ENCODE results near the gene PNPLA7.
"Not testable (repeated sequence)": the region's sequence is repeated elsewhere in the genome, so short reads cannot be mapped to it uniquely, and the experiment has no call there.

Gene PNPLA7

DNA sequence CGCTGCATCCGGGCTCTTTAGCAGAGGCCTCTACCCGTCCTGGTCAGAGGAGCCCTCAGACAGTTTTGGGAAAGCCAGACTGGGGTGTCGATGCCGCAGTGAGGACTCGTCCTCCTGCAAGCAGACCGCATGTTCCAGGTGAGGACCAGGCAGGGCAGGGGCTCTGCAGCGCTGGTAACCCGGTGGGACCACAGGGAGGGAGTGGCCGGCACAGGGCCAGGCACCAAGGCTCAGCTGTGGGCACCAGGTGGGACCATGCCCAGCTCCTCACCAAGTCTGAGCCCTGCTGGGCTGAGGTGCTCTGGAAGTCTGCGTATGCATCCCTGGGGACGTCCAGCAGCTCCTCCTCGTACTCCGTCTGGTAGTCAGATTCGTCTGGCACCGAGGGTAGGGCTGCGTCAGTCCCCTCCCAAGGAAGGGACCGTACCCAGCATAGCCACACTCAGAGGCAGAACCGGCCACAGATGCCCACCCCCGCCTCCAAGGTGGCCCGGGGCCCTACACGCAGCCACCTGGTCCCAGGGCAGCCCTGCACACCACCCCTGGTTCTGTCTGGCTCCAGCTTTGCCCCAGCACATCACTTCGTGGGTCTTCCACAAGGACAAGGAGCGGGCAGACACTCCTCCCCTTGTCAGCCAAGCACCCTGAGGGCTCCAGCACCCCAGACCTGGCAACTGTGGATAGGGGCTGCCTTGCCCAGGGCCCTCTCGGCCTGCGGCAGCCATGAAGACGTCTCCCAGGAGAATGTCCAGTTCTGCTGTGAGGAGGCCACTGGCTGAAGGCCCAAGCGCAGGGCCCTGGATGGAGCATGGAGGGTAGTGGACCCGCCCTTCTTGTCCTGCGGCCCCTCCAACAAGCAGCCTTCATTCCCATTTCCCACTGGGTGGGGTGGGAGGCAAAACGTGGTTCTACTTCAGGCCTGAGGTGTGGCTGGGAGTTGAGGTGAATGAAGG lies 89.6 kb downstream of the PNPLA7 start:
- no peak for DNase-seq (ENCODE audit: low spot score)

DNA sequence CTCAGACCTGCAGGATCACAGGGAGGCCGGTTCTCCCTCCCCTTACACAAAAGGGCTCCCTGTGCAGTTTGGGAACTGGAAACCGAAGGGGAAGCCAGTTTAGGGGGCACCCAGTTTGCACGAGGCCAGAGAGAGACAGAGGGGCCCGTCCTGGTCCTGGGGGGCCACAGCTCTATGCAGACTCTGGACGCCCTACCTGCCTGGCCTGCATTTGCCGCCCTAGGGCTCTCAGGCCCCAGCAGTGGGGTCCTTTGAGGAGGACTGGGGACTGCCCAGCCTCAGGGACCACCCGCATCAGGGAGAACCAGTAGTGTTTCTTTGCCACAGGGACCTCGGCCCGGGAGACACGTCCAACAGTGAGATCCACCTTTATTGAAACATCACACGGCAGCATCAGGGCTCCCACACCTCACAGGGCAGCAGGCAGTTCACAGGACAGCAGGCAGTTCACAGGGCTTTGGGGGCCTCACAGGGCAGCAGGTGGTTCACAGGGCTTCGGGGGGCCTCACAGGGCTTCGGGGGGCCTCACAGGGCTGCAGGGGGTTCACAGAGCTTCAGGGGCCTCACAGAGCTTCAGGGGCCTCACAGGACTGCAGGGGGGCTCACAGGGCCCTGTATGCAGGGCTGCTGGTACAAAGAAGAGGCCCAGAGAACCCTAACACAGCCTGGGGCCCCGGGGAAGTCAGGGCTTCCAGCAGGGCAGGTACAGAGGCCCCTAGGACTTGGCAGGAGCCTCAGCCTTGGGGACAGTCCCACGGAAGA lies 90.4 kb downstream of the PNPLA7 start:
- DNase-seq (ENCODE audit: low spot score): no peak

DNA sequence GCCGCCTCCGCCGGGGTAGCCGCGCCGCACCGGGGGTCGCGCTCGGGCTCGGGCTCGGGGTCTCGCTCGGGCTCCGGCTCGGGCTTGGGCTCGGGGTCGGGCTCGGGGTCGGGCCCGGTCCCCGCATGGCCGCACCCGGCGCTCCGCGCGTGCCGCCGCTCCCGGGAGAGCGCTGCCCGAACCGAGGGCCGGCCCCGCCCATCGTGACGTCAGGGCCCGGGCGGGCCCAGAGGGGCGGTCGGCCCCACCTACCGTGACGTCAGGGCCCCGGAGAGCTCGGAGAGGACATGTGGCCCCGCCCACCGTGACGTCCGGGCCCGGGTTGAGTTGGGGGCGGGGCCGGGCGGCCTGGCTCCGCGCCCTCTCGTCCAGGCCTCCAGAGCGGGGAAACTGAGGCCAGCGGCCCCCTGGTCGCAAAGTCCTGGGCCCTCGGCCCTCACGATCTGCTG lies 91.0 kb downstream of the PNPLA7 start, which contains the start of gene NSMF:
Gene NSMF (minus strand): TSS at position 183 of the 449 bp plus-strand sequence. CDS start 232 bp downstream, outside the sequence.
- peak; percentile 96 for DNase-seq (ENCODE audit: low spot score)

DNA sequence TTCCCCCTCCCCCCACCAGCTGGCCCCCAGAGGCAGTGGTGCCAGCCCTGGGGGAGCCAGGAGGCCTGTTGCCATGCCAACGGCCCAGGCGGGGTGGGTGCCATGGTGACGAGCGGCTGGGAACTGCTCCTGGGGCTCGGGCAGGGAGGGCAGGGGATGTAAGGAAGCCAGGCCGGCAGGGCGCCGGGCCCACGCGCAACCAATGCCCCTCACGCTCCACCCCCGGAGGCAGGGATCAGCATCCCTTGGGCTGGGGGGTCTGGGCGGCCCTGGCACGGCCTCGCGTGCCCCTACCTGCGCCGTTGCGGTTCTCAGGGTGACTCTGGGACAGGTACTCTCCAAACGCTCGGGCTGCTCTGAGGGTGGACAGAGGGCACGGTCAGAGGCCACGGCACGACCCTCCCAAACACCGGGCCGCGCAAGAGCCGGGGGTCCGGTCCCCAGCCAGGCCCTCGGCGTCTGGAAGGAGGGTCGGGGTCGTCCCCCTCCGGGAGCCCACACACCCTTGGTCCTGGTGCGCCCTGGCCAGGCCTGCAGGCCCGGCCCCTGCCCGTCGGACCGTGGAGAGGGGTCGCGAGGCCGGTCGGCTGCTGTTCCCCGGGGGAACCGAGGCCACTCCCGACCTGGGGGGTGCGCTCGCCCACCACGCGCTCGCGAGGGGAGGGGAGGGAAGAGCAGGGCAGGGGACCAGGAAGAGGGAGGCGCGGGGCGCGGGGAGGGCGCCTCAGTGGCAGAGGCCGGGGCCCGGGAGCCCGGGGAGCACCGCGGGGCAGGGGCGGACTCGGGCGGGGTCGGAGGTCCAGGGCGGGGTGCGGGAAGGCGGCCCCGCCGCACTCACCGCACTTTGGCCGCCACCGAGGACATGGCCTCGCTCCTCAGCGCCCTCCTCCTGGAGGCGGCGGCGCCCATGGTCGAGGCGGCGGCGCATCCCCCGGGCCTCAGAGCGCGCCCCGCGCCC lies 91.7 kb downstream of the PNPLA7 start:
- peak; percentile 49 for DNase-seq (ENCODE audit: low spot score)

DNA sequence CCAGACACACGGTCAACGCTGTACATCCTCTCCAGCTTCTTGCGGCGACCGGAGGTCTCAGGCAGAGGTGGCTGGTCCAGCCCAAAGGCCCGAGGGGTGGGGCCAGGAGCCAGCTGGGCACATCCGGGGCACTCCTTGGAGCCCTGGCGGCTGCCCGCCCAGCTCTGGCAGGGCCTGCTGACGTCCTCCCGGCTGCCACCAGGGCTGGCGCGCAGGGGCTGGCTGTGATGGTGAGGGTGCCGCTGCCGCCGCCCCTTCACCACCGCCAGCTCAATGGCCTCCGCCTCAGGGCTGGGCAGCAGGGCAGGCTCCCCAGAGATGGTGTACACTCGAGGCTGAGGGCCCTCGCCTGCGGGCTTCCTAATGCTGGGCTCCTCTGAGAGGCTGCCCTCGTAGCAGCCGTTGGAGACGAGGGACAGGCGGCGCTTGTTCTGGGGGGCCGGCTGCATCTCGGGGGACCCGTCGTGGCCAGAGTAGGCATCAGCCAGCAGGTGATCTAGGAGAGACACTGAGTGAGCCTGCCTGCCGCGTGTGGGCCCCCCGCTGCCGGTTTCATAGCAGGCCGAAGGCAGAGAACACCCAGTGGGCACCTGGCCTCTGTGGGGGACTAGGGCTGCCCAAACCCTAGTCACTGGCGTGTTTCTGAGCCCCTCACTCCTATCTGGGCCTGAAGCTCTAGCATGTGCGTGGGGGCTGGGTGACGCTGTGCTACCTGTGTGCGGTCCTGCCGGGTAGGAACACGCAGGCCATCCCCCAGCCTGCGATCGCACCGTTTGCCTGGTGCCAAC lies 92.6 kb downstream of the PNPLA7 start:
- DNase-seq (ENCODE audit: low spot score): no peak

DNA sequence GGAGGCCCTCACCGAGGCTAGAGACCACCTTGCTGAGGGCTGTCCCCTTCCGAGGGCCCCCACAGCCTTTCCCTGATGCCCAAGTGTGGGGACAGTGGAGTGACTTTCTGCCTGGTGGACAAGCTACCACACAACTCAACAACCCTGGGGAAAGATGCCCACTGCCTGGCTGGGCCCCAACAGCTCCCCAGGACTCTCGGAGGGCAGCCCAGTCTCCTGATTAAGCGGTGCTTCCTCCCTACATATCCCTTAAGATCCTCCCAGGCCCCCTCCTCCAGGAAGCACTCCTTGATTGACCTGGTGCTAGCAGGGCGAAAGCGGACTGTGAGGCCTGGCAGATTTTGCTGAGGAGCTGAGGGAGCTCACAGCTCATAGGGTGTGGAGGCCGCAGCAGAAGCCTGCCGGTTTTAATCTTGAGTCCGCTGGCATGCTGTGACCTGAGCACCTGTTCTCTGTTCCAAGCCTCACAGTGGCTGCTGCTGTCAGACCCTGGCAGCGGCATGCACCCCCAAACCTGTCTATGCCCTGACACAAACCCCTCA lies 93.3 kb downstream of the PNPLA7 start:
- DNase-seq (ENCODE audit: low spot score): no peak

DNA sequence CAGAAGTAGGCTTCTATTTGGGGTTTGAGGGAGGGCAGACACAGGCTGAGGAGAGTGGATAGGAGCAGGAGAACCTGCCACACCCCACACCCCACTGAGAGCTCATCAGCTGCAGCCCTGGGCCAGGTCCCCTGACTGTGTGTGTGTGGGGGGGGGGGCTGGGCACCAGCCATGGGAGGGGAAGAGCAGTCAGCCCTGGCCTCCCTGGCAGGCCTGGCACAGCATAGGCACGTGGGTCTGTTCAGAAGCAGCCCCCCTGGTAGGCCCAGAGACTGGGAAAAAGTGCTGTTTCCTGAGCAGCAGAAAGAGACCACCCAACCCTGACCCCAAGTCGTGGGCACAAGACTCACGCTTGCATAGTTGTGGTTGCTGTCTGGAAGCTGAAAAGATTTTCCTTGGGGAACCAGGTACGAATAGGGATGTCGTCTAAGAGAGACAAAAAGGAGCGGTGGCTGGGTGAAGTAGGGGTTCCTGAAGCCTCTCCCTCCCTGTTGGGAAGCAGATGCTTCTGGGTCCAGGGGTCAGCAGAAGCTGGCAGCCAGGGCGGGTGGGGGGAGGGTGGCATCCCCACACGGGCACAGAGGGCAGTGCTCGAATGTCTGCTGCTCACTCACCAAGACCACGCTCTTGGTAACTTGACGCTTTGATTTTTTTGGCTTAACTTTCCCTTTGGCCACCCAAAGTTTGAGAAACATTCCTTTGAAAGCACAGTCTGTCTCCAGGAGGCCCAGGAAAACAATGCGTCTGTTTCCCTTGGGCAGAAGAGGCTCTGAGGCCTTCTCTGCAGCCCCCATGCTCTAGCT lies 93.9 kb downstream of the PNPLA7 start:
- DNase-seq (ENCODE audit: low spot score): no peak

DNA sequence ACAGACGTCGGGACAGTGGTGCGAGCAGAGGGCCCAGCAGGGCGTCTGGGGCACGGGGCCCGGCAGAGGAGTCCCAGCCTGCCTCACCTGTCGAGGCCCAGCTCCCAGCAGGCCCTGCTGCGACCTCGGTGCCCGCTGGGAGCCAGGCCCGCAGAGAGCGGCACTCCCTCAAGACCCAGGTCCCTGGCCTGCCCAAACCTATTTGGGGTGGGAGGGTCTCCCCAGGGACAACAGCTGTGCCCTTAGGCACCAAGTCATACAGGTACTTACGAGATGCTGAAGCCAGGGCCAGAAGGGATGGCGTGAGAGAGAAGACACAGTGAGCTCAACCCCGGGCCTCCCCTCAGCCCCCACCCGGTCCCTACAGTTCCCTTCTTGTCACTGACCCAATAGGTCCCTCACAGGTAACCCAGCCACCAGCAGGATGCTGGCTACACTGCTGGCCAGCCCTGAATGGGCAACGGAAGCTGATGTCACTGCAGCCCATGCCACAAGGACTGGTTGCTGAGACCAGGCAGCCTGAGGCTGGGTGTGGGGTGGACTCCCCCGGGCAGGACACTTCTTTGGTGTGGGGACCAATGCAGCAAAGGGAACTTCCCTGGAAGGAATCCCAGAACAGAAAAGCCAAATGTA lies 94.7 kb downstream of the PNPLA7 start:
- DNase-seq (ENCODE audit: low spot score): no peak

DNA sequence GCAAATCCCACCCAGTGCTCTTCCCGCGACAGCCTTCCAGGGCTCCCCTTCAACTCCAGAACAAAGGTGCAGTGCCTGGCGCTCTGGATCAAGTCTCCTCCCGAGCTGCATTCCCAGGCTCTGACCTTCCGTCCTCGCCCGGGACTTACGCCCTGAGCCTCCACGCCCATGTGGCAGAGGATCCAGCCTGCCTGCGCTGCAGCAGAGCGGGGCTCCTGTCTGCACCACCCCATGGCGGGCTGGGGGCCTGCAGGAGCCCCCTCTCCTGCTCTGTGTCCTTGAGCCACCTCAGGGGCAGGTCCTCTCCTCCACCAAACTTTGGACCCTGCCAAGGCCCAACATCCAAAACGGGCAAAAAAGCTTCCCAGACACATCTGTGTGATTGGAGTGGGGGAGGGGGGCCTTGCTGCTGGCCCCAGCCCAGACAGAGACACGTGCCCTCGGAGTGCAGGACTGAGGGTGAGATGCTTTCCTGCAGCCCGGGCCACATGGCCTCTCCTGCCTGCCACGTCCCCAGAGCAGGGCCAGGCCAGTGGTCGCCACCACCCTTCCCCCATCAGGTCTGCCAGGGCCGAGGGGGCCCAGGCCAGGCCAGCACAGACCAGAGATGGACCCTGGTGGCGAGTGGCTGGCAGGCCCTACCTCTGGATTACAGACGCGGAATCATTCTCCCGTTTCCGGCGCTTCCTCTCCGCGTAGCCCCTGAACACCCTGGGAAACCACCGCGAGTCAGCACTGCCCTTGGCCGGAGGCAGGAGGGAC lies 95.4 kb downstream of the PNPLA7 start:
- DNase-seq (ENCODE audit: low spot score): no peak

DNA sequence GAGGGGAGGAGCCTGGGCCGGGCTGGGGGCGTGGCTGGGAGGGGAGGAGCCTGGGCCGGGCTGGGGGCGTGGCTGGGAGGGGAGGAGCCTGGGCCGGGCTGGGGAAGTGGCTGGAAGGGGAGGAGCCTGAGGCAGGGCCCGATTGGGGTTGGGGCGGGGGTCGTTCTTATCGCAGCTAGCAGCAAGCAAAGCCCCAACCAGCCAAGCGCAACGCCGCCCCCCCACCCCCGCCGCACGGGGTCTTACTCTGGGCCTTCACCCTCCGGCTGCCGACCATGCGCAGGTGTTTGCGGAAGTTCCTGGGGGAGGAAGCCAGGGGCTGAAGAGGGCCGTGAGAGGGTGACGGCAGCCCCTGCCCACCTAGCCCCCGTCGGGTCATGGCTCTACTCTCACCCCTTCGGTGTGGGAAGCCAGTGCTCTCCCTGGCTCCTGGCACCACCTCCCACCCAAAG lies 96.0 kb downstream of the PNPLA7 start:
- DNase-seq (ENCODE audit: low spot score): no peak

DNA sequence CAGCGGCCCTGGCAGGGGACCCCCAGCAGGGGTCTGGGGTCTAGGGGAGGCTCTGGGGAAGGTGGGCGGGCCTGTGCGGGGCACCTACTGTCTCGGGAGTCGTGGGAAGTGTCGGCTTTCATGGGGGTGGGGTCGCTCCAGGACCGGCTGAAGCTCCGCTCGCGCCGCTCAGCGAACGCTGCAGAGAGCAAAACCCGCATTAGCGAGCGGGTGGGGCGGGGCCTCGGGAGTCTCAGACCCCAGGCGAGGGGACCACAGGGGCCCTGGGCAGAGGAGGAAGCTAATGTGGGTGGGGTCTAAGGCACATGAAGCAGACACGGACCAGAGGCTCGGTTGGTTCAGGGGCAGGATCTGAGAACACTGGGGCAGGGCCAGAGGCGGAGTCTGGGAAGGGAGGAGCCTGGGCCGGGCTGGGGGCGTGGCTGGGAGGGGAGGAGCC lies 96.5 kb downstream of the PNPLA7 start:
- peak; percentile 63 for DNase-seq (ENCODE audit: low spot score)

DNA sequence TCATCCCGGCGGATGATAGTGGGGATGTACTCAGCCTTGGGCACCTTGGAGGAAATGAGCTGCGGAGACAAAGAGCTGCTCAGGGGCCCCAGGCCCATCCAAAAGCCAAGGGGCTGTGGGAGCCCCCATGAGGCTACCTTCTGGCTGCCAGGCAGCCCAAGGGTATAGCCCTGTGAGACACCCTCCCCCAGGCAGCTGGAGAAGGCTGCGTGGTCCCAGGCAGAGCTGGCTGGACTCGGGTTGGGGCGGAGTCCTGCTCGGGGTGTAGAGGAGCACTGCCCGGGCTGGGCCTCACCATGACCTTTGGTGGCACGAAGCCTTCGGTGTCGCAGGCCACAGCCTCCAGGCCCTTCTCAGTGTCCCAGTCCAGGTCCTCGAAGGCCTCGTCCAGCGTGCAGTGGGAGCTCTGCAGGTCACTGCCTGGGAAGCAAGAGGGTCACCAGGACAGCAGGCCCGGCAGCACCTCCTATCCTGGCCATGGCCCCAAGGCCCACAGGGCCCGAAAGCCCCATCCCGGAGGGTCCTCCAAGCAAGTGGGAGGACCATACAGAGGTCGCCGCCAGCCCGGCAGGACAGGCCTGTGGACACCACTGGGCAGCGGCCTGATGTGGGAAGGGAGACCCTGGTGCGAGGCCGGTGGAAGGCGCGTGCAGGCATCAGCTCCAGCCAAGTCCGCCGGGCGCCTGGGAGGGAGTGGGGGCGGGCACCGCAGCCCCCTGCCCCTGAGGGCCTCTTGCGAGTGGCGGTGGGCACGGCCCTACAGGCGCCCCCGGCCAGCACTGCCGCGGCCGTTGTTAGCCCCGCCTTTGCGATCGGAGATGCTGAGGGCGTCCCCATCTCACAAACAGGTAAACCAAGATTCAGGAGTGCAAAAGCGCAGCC lies 97.2 kb downstream of the PNPLA7 start:
- no peak for DNase-seq (ENCODE audit: low spot score)

DNA sequence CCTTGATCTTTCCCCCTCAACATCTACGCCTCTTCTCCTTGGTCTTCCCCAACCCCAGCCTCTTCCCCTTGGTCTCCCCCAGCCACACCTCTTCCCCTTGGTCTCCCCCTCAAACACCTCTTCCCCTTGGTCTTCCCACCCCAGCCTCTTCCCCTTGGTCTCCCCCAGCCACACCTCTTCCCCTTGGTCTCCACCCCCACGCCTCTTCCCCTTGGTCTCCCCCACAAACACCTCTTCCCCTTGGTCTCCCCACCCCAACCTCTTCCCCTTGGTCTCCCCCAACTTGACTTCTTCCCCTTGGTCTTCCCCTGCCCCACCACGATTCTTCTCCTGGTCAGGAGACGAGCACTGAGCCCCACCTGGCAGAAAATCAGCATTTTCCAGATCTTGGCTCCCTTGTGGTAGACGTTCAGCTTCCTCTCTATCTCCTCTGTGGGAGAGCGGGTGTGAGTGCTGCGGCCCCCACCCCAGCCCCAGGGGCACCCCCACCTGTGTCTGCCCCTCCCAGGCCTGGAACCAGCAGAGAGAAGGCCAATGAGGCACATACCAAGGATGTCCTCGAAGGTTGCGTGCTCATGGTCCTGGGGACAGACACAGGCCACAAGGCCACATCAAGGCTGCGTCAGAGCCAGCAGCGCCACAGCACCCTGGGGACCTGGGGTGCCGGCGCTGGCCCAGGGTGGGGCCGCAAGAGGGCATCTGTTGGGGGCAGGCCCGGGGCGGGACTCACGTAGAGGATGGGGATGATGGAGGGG lies 98.0 kb downstream of the PNPLA7 start:
- DNase-seq (ENCODE audit: low spot score): no peak

DNA sequence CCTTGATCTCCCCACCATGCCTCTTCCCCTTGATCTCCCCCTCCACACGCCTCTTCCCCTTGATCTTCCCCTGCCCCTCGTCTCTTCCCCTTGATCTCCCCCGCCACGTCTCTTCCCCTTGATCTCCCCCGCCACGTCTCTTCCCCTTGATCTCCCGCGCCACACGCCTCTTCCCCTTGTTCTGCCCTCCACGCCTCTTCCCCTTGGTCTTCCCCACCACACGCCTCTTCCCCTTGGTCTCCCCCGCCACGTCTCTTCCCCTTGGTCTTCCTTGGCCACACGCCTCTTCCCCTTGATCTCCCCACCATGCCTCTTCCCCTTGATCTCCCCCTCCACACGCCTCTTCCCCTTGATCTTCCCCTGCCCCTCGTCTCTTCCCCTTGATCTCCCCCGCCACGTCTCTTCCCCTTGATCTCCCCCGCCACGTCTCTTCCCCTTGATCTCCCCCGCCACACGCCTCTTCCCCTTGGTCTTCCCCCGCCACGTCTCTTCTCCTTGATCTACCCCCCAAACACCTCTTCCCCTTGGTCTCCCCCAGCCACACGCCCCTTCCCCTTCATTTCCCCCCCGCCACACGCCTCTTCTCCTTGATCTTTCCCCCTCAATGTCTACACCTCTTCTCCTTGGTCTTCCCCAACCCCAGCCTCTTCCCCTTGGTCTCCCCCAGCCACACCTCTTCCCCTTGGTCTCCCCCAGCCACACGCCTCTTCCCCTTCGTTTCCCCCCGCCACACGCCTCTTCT lies 98.8 kb downstream of the PNPLA7 start:
- not testable (repeated sequence) for DNase-seq (ENCODE audit: low spot score)

DNA sequence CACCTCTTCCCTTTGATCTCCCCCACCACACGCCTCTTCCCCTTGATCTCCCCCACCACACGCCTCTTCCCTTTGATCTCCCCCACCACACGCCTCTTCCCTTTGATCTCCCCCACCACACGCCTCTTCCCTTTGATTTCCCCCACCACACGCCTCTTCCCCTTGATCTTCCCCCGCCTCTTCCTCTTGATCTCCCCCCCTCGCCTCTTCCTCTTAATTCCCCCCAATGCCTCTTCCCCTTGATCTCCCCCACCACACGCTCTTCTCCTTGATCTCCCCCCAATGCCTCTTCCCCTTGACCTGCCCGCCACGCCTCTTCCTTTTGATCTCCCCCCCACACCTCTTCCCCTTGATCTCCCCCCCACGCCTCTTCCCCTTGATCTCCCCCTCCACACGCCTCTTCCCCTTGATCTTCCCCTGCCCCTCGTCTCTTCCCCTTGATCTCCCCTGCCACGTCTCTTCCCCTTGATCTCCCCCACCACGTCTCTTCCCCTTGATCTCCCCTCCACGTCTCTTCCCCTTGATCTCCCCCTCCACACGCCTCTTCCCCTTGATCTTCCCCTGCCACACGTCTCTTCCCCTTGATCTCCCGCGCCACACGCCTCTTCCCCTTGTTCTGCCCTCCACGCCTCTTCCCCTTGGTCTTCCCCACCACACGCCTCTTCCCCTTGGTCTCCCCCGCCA lies 99.5 kb downstream of the PNPLA7 start:
- DNase-seq (ENCODE audit: low spot score): not testable (repeated sequence)

Measured in RKO (cell line).